H9 (cell line): Measurements from ENCODE around the gene SUV39H1. TPM values are rescaled to one million over a fixed set of nuclear protein-coding genes. Genes with fewer than 3 reads are reported as not detected.

Experiments used
- DNase-seq: peaks from one replicate; pipeline ENCODE4 v3.0.0-alpha.2; 2017
- H2AFZ ChIP-seq: one replicate; pipeline ENCODE4 v1.6.1; 2013; ENCODE audit warnings: mild to moderate bottlenecking, low read length, control low read depth, moderate library complexity
- H2AK5ac ChIP-seq: 2 replicates; pipeline ENCODE4 v1.6.1; 2013; ENCODE audit warnings: low read length, control low read depth, mixed read lengths; ENCODE audit not compliant: insufficient read length
- H2BK120ac ChIP-seq: one replicate; pipeline ENCODE4 v1.6.1; 2013; ENCODE audit warnings: low read depth, mild to moderate bottlenecking, low read length, control low read depth, inconsistent platforms; ENCODE audit not compliant: poor library complexity, severe bottlenecking
- H2BK12ac ChIP-seq: 2 replicates; pipeline ENCODE4 v1.6.1; 2013; ENCODE audit warnings: low read length, control low read depth, mixed read lengths, low read depth; ENCODE audit not compliant: insufficient read length
- H2BK15ac ChIP-seq: 2 replicates; pipeline ENCODE4 v1.6.1; 2013; ENCODE audit warnings: low read depth, low read length, control low read depth
- H2BK20ac ChIP-seq: one replicate; pipeline ENCODE4 v1.6.1; 2013; ENCODE audit warnings: low read depth, mild to moderate bottlenecking, low read length, control low read depth, inconsistent platforms; ENCODE audit not compliant: poor library complexity, severe bottlenecking
- H2BK5ac ChIP-seq: 2 replicates; pipeline ENCODE4 v1.6.1; 2013; ENCODE audit warnings: low read length, control low read depth, mixed read lengths; ENCODE audit not compliant: insufficient read length
- H3K14ac ChIP-seq: 2 replicates; pipeline ENCODE4 v1.6.1; 2013; ENCODE audit warnings: low read length, control low read depth; ENCODE audit not compliant: insufficient read depth
- H3K18ac ChIP-seq: 2 replicates; pipeline ENCODE4 v1.6.1; 2013; ENCODE audit warnings: low read depth, mild to moderate bottlenecking, mixed read lengths, low read length, control low read depth; ENCODE audit not compliant: insufficient read length
- H3K23ac ChIP-seq: 2 replicates; pipeline ENCODE4 v1.6.1; 2013; ENCODE audit warnings: low read length, control low read depth, mixed read lengths, low read depth; ENCODE audit not compliant: insufficient read length
- H3K23me2 ChIP-seq: 2 replicates; pipeline ENCODE4 v1.6.1; 2013; ENCODE audit warnings: low read depth, mild to moderate bottlenecking, mixed read lengths, low read length, control low read depth; ENCODE audit not compliant: insufficient read length, poor library complexity, severe bottlenecking
- H3K27ac ChIP-seq: 2 replicates; pipeline ENCODE4 v1.5.1; 2013; ENCODE audit warnings: low read length, control low read depth, mixed read lengths, low read depth; ENCODE audit not compliant: insufficient read length
- H3K27me3 ChIP-seq: 2 replicates; pipeline ENCODE4 v1.6.1; 2013; ENCODE audit warnings: low read length, control low read depth, inconsistent platforms; ENCODE audit not compliant: insufficient read depth
- H3K4ac ChIP-seq: 2 replicates; pipeline ENCODE4 v1.6.1; 2013; ENCODE audit warnings: low read depth, mild to moderate bottlenecking, control low read depth, inconsistent platforms, low read length, moderate library complexity
- H3K4me1 ChIP-seq: 2 replicates; pipeline ENCODE4 v1.6.1; 2013; ENCODE audit warnings: low read length, control low read depth, inconsistent platforms; ENCODE audit not compliant: insufficient read depth
- H3K4me2 ChIP-seq: 2 replicates; pipeline ENCODE4 v1.6.1; 2013; ENCODE audit warnings: low read length, control low read depth, mixed read lengths; ENCODE audit not compliant: insufficient read length, insufficient read depth
- H3K56ac ChIP-seq: 2 replicates; pipeline ENCODE4 v1.6.1; 2013; ENCODE audit warnings: low read depth, mild to moderate bottlenecking, mixed read lengths, low read length, control low read depth; ENCODE audit not compliant: insufficient read length
- H3K79me1 ChIP-seq: 2 replicates; pipeline ENCODE4 v1.6.1; 2013; ENCODE audit warnings: low read depth, mild to moderate bottlenecking, moderate library complexity, low read length, control low read depth, inconsistent platforms; ENCODE audit not compliant: insufficient read depth, poor library complexity, severe bottlenecking
- H3K79me2 ChIP-seq: 2 replicates; pipeline ENCODE4 v1.6.1; 2013; ENCODE audit warnings: low read length, control low read depth, inconsistent platforms; ENCODE audit not compliant: insufficient read depth
- H3K9ac ChIP-seq: 2 replicates; pipeline ENCODE4 v1.6.1; 2013; ENCODE audit warnings: low read length, control low read depth, mixed read lengths; ENCODE audit not compliant: insufficient read length; ENCODE audit errors: extremely low read depth
- H3K9me3 ChIP-seq: one replicate; pipeline ENCODE4 v1.6.1; 2013; ENCODE audit warnings: low read depth, low read length, inconsistent platforms; ENCODE audit not compliant: control insufficient read depth
- H3T11ph ChIP-seq: one replicate; pipeline ENCODE4 v1.6.1; 2013; ENCODE audit warnings: mild to moderate bottlenecking, low read length, control low read depth, inconsistent platforms
- H4K20me1 ChIP-seq: one replicate; pipeline ENCODE4 v1.6.1; 2013; ENCODE audit not compliant: control insufficient read depth, insufficient read length, insufficient read depth
- H4K5ac ChIP-seq: 2 replicates; pipeline ENCODE4 v1.6.1; 2013; ENCODE audit warnings: low read depth, mild to moderate bottlenecking, mixed read lengths, low read length, control low read depth; ENCODE audit not compliant: insufficient read length
- H4K8ac ChIP-seq: replicated peaks from 2 replicates; pipeline ENCODE4 v1.6.1; 2013; ENCODE audit warnings: low read length, control low read depth, mixed read lengths, low read depth; ENCODE audit not compliant: insufficient read length
- H4K91ac ChIP-seq: 2 replicates; pipeline ENCODE4 v1.6.1; 2013; ENCODE audit warnings: low read depth, mild to moderate bottlenecking, moderate library complexity, mixed read lengths, low read length, control low read depth; ENCODE audit not compliant: insufficient read length
- H3K27ac Mint-ChIP-seq, 3 experiments: 2 replicates in 2 of 3; 3 replicates in 1 of 3; pipeline ENCODE4 v1.8.0; 2020 to 2021; ENCODE audit warnings: mixed read lengths in 3 of 3, mild to moderate bottlenecking in 1 of 3, moderate library complexity in 1 of 3
- H3K27me3 Mint-ChIP-seq: 2 replicates; pipeline ENCODE4 v1.8.0; 2021; ENCODE audit warnings: low read depth, mild to moderate bottlenecking, moderate library complexity, mixed read lengths
- H3K36me3 Mint-ChIP-seq, 3 experiments: 2 replicates in 2 of 3; 3 replicates in 1 of 3; pipeline ENCODE4 v1.8.0; 2020 to 2021; ENCODE audit warnings: low read depth in 3 of 3, mixed read lengths in 3 of 3; ENCODE audit not compliant: insufficient read depth in 1 of 3
- H3K4me1 Mint-ChIP-seq, 2 experiments: 2 replicates each; pipeline ENCODE4 v1.8.0; 2020; ENCODE audit warnings: mixed read lengths in 2 of 2
- H3K4me3 Mint-ChIP-seq, 2 experiments: 2 replicates in 1 of 2; 3 replicates in 1 of 2; pipeline ENCODE4 v1.8.0; 2020 to 2021; ENCODE audit warnings: mild to moderate bottlenecking in 2 of 2, mixed read lengths in 2 of 2, moderate library complexity in 1 of 2
- H3K9me3 Mint-ChIP-seq, 2 experiments: 2 replicates in 1 of 2; 3 replicates in 1 of 2; pipeline ENCODE4 v1.8.0; 2020; ENCODE audit warnings: mild to moderate bottlenecking in 2 of 2, mixed read lengths in 2 of 2, moderate library complexity in 1 of 2
- CTCF ChIP-seq: fragments of 200-600 bp; sonication (generic); conservative IDR thresholded peaks from 3 replicates; pipeline ENCODE4 v1.8.0; 2021; ENCODE audit warnings: antibody characterized with exemption, mild to moderate bottlenecking
- WGBS: extraction: QIAGEN DNeasy Blood & Tissue Kit; methylation state at CpG from one replicate; pipeline ENCODE4 v1.1.7; 2013; ENCODE audit warnings: missing lambda C conversion rate, low lambda C conversion rate, mixed read lengths; ENCODE audit not compliant: insufficient read length; ENCODE audit errors: extremely low coverage; 5-methylcytosine and 5-hydroxymethylcytosine counted together
- total RNA-seq: library from RNA; stranded (reverse); gene quantifications from 2 replicates; pipeline ENCODE4 v1.2.1, GENCODE V29; 2021

The SUV39H1 gene
- total RNA-seq, 1 experiment from 2014 or later = 16.2 TPM

GRCh38 chrX:48736878-48737212 lies 40.3 kb downstream of the SUV39H1 start:
- Histone ChIP-seq H2BK5ac (no peak overlapping the region), H3K23me2 (peaks cover 4% of the 10 kb centered on the region), H3K79me1 (no peaks in the 10 kb centered on the region), H4K8ac (no peak overlapping the region), H3T11ph (no peak overlapping the region), H3K56ac (no peak overlapping the region), H3K18ac (no peak overlapping the region), H3K27me3 (no peaks in the 10 kb centered on the region), H2BK12ac (no peak overlapping the region), H3K23ac (no peak overlapping the region), H3K4me1 (no peaks in the 10 kb centered on the region; the same call in none of the 2 replicates), H2BK120ac (no peak overlapping the region), H3K4me2 (peak overlapping the region; percentile 27), H4K20me1 (no peaks in the 10 kb centered on the region), H3K27ac (no peak overlapping the region), H3K4ac (no peak overlapping the region), H3K14ac (no peak overlapping the region), H2BK15ac (no peak overlapping the region), H2BK20ac (no peak overlapping the region), H3K9me3 (peaks cover 28% of the 10 kb centered on the region), H3K79me2 (no peaks in the 10 kb centered on the region), H2AFZ (no peak overlapping the region), H2AK5ac (no peak overlapping the region), H3K9ac (no peak overlapping the region), H4K91ac (no peak overlapping the region), H4K5ac (no peak overlapping the region)
- peaks cover 0 to 14% of the 10 kb centered on the region in 2 experiments; a peak in 3 of 4 replicates for H3K4me1 Mint-ChIP-seq
- no peak overlapping the region; a peak in 1 of 7 replicates for H3K27ac Mint-ChIP-seq
- TF ChIP-seq CTCF = no peak
- peaks cover 3% of the 10 kb centered on the region for H3K27me3 Mint-ChIP-seq
- H3K9me3 Mint-ChIP-seq = peaks cover 64 to 78% of the 10 kb centered on the region in 2 experiments
- DNase-seq = no peak
- peaks cover 3 to 7% (median 4%) of the 10 kb centered on the region in 3 experiments; a peak in 4 of 7 replicates for H3K36me3 Mint-ChIP-seq
- no CpG with 5 or more reads among the region's 10 CpGs for WGBS
- peak overlapping the region; percentile 82 to 87; a peak in 4 of 5 replicates for H3K4me3 Mint-ChIP-seq
